GM19099 (cell line): ENCODE measurements around the gene SVEP1.

Experiments
- POLR2A ChIP-seq: IDR thresholded peaks from 3 replicates; pipeline ENCODE4 v1.6.1; 2011; ENCODE audit warnings: low read depth; ENCODE audit not compliant: insufficient read length; ENCODE audit errors: extremely low read depth

SVEP1 gene

DNA sequence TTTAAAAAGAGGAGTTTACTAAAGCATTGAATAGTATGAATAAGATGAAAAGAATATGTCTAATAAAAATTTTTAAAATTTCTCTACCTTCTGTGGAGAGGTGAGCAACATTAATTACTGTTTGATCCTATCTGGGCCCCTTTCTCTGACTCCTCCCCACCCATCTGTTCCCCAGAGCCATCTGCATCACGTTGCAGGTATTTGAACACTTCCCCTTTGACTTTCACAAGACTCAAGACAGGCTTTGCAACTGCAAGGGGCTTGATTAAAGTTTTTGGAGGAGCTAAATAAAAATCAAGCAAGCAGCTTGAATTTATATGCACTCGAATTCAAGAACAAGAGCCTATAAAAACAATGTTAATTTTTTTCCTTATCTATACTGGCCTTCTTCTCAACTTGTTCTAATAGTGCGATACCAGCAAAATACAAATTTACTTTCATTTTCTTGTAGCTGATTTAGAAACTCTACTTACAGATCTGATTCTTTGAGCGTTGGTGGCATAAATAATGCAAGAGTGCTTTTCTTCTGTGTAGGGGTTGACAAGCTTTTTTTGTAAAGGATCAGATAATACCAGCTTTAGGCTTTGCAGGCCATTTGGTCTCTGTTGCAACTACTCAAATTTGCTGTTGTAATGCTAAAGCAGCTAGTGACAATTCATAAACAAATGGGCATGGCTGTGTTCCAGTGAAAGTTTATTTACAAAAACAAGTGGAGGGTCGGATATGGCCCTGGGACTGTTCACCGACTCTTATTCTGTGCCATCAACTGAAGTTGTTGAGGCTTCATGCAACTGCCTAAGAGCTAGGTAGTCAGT is 263.1 kb downstream of the SVEP1 start:
- TF ChIP-seq POLR2A: no peak
